Parietal lobe (tissue), 1 donor: Measurements from ENCODE around the gene OR5B17. TPM values are rescaled to one million over a fixed set of nuclear protein-coding genes. Genes with fewer than 3 reads are reported as not detected.

ENCODE experiments used
- total RNA-seq: library from RNA; depleted of rRNA; stranded (reverse); fragments of >200 nt; gene quantifications from one replicate; pipeline ENCODE4 v1.2.3, GENCODE V29; 2014

Gene OR5B17
- not detected for total RNA-seq

DNA sequence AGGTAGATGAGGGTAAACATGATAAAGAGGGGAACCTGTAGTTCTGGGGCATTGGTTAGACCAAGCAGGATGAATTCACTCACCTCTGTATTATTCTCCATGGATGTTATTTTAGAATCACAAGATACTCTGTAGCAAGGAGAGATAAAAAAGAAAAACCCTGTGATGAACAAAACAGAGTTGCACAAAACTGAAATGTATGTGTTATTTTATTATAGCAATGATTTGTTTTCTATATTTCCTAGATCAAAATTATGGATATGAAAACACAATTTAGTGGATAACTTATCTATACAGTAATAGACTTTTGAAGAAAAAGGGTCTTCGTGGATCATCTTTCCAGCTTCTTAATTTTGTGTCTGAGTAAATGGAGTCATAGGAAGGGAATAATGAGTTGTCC, at the start of gene OR5B17:
OR5B17 (minus strand) TSS at position 101 of the 400 bp plus-strand sequence; CDS start at position 101, 0 bp downstream.

DNA sequence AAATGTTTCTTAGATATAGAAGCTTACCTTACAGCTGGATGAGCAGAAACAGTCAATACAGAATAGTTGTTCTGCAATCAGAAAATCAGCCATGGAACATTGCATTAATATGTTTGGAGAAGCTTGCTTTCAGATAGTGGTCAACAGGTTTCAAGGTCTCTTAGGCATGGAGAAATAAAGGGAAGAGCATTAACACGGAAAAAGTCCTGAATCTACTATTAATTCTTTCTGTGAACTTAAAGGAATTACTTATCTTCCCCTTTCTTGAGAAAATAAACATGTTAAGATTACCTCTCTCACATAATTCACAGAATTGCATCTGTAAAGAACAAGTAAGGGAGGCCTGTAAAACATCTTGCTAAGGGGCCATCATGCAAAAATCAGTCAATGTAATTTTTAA, 47.9 kb upstream of the OR5B17 start, which contains the start of gene OR5B3:
OR5B3 (minus strand) TSS at position 101 of the 400 bp plus-strand sequence. CDS start 3,465 bp downstream, outside the sequence.

Other genes starting within 250 kb of the OR5B17 start
- not detected for gene OR9I1, start 233.5 kb downstream of the OR5B17 start, total RNA-seq
- gene OR9Q2, start 170.0 kb downstream of the OR5B17 start, total RNA-seq: not detected
- not detected for gene OR1S2, start 154.9 kb downstream of the OR5B17 start, total RNA-seq
- gene OR1S1, start 146.3 kb downstream of the OR5B17 start, total RNA-seq: not detected
- not detected for gene OR10Q1, start 130.2 kb downstream of the OR5B17 start, total RNA-seq
- gene OR10W1, start 90.8 kb downstream of the OR5B17 start, total RNA-seq: not detected
- gene OR5B3, start 47.8 kb upstream of the OR5B17 start, total RNA-seq: not detected
- gene OR5B2, start 69.1 kb upstream of the OR5B17 start, total RNA-seq: not detected
- gene OR5B12, start 83.2 kb upstream of the OR5B17 start, total RNA-seq: not detected
- not detected for gene OR5B21, start 149.0 kb upstream of the OR5B17 start, total RNA-seq
- gene LPXN, start 216.8 kb upstream of the OR5B17 start, total RNA-seq: 4.4 TPM
- 49.5 TPM for gene ZFP91, start 220.0 kb upstream of the OR5B17 start, total RNA-seq